ENCODE measurements around the gene SGMS1. TPM values are rescaled to one million over a fixed set of nuclear protein-coding genes. Genes with fewer than 3 reads are reported as not detected.
"Not testable (repeated sequence)": the region's sequence is repeated elsewhere in the genome, so short reads cannot be mapped to it uniquely, and the experiment has no call there.

The SGMS1 gene
- 37.2 TPM for total RNA-seq
- long read RNA-seq, transcript SGMS1-202 (11 exons, 3,744 nt): major isoform, 11 of 44 reads
- long read RNA-seq, partial matches to known transcripts: 13 of 44 reads
- long read RNA-seq, other reads (novel, unspliced or antisense): 20 of 44 reads

- DNase-seq (ENCODE audit: low spot score): peak; percentile 97
Measured at GRCh38 chr10:50623663-50624412, at the start of gene SGMS1. Gene SGMS1, minus strand, starts transcription at chr10:50623956. Its CDS starts 279,842 bp downstream, at chr10:50344114.

- not testable (repeated sequence) for DNase-seq (ENCODE audit: low spot score)
Measured at GRCh38 chr10:50672152-50672551, 48.4 kb upstream of the SGMS1 start.

- DNase-seq (ENCODE audit: low spot score): not testable (repeated sequence)
Measured at GRCh38 chr10:50671645-50672044, 47.9 kb upstream of the SGMS1 start.

GRCh38 chr10:50669957-50670356 is 46.2 kb upstream of the SGMS1 start:
- not testable (repeated sequence) for DNase-seq (ENCODE audit: low spot score)

- DNase-seq (ENCODE audit: low spot score): peak; percentile 22
Measured at GRCh38 chr10:50667353-50667752, 43.6 kb upstream of the SGMS1 start.

GRCh38 chr10:50662420-50662819 is 38.7 kb upstream of the SGMS1 start:
- peak; percentile 37 for DNase-seq (ENCODE audit: low spot score)

GRCh38 chr10:50661563-50661962 is 37.8 kb upstream of the SGMS1 start:
- DNase-seq (ENCODE audit: low spot score): not testable (repeated sequence)

GRCh38 chr10:50659865-50660730 is 36.3 kb upstream of the SGMS1 start:
- not testable (repeated sequence) for DNase-seq (ENCODE audit: low spot score)

GRCh38 chr10:50659016-50659864 is 35.5 kb upstream of the SGMS1 start:
- not testable (repeated sequence) for DNase-seq (ENCODE audit: low spot score)

- no peak for DNase-seq (ENCODE audit: low spot score)
Measured at GRCh38 chr10:50658165-50658564, 34.4 kb upstream of the SGMS1 start.

GRCh38 chr10:50653758-50654157 is 30.0 kb upstream of the SGMS1 start:
- DNase-seq (ENCODE audit: low spot score): no peak

- no peak for DNase-seq (ENCODE audit: low spot score)
Measured at GRCh38 chr10:50653142-50653541, 29.4 kb upstream of the SGMS1 start.

- DNase-seq (ENCODE audit: low spot score): no peak
Measured at GRCh38 chr10:50651808-50652207, 28.1 kb upstream of the SGMS1 start.

- no peak for DNase-seq (ENCODE audit: low spot score)
Measured at GRCh38 chr10:50650481-50650880, 26.7 kb upstream of the SGMS1 start.

- DNase-seq (ENCODE audit: low spot score): no peak
Measured at GRCh38 chr10:50648935-50649227, 25.1 kb upstream of the SGMS1 start.

- DNase-seq (ENCODE audit: low spot score): no peak
Measured at GRCh38 chr10:50648089-50648934, 24.6 kb upstream of the SGMS1 start.

- DNase-seq (ENCODE audit: low spot score): not testable (repeated sequence)
Measured at GRCh38 chr10:50647350-50647749, 23.6 kb upstream of the SGMS1 start.

- no peak for DNase-seq (ENCODE audit: low spot score)
Measured at GRCh38 chr10:50645236-50645635, 21.5 kb upstream of the SGMS1 start.

GRCh38 chr10:50641626-50642025 is 17.9 kb upstream of the SGMS1 start:
- DNase-seq (ENCODE audit: low spot score): no peak

- DNase-seq (ENCODE audit: low spot score): no peak
Measured at GRCh38 chr10:50640238-50640637, 16.5 kb upstream of the SGMS1 start.

Data from mesenteric fat pad (tissue), 1 donor.